Measurements from ENCODE around the gene KATNB1.

DNA sequence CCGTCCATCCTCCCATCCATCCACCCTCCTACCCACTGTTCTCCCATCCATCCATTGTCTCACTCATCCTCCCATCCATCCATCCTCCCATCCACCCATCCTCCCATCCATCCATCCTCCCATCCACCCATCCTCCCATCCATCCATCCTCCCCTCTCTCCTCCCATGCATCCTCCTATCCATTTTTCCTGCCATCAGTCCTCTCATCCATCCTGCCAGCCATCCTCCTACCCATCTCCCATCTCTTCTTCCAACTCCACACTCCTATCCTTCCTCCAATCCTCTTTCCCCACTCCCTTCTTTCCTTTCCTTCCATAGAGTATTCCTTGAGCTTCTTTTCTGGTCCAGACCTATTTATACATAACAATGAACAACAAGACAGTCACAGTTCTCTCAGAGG is 28.9 kb upstream of the KATNB1 start:
- TF ChIP-seq, protein P1, sequence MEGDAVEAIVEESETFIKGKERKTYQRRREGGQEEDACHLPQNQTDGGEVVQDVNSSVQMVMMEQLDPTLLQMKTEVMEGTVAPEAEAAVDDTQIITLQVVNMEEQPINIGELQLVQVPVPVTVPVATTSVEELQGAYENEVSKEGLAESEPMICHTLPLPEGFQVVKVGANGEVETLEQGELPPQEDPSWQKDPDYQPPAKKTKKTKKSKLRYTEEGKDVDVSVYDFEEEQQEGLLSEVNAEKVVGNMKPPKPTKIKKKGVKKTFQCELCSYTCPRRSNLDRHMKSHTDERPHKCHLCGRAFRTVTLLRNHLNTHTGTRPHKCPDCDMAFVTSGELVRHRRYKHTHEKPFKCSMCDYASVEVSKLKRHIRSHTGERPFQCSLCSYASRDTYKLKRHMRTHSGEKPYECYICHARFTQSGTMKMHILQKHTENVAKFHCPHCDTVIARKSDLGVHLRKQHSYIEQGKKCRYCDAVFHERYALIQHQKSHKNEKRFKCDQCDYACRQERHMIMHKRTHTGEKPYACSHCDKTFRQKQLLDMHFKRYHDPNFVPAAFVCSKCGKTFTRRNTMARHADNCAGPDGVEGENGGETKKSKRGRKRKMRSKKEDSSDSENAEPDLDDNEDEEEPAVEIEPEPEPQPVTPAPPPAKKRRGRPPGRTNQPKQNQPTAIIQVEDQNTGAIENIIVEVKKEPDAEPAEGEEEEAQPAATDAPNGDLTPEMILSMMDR (IDR thresholded peaks at IDR 0.05; ENCODE audit: low read length) = no peak
- no peak for TF ChIP-seq EZH2 (IDR thresholded peaks at IDR 0.05; ENCODE audit: borderline replicate concordance, low read length)
